Fibroblast of mammary gland (primary cell): Measurements from ENCODE around the gene SHB.

Source experiments
- DNase-seq: peaks from one replicate; pipeline ENCODE4 v3.0.0-alpha.2; 2010; ENCODE audit warnings: low read depth
- H3K4me3 ChIP-seq: 2 replicates; pipeline ENCODE4 v1.5.1; 2011; ENCODE audit warnings: low read depth, mild to moderate bottlenecking, low read length, moderate library complexity; ENCODE audit not compliant: control insufficient read depth
- CTCF ChIP-seq: conservative IDR thresholded peaks from 2 replicates; pipeline ENCODE4 v1.5.1; 2011; ENCODE audit warnings: low read depth, low read length, inconsistent platforms; ENCODE audit not compliant: control insufficient read depth, insufficient read depth

The SHB gene

GRCh38 chr9:38007016-38007415 is 62.0 kb downstream of the SHB start:
- DNase-seq = no peak
- no peak for TF ChIP-seq CTCF
- no peak overlapping the region for H3K4me3 ChIP-seq

GRCh38 chr9:38006163-38006562 is 62.9 kb downstream of the SHB start:
- H3K4me3 ChIP-seq = no peak overlapping the region
- no peak for DNase-seq
- TF ChIP-seq CTCF = no peak

GRCh38 chr9:38004809-38005560 is 64.0 kb downstream of the SHB start:
- TF ChIP-seq CTCF = no peak
- DNase-seq = no peak
- no peak overlapping the region for H3K4me3 ChIP-seq

GRCh38 chr9:38003946-38004808 is 64.8 kb downstream of the SHB start:
- no peak overlapping the region for H3K4me3 ChIP-seq
- no peak for TF ChIP-seq CTCF
- DNase-seq = no peak

- no peak for TF ChIP-seq CTCF
- DNase-seq = no peak
- H3K4me3 ChIP-seq = no peak overlapping the region
Observed at GRCh38 chr9:38003230-38003629, 65.8 kb downstream of the SHB start.

- no peak for TF ChIP-seq CTCF
- H3K4me3 ChIP-seq = no peak overlapping the region
- DNase-seq = no peak
Observed at GRCh38 chr9:38001430-38001829, 67.6 kb downstream of the SHB start.
